ENCODE data around the gene KLK13. TPM values are rescaled to one million over a fixed set of nuclear protein-coding genes. Genes with fewer than 3 reads are reported as not detected.

The KLK13 gene
- total RNA-seq, 1 donor from 2014 or later, result 1.1 TPM

DNA sequence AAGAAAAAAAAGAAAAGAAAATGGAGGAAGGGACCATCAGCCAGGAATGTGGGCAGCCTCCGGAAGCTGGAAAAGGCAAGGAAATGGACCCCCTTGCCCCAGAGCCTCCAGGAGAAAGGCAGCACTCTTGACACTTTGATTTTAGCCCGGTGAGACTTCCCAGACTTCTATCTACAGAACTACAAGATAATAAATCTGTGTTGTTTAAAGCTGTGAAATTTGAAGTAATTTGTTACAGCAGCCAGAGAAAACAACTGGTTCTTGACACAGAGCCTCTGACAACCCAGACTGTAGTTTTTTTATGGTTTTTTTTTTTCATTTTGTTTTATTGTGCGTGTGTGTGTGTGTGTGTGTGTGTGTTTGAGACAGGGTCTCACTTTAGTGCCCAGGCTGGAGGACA, 35.7 kb upstream of the KLK13 start:
- H3K27ac Mint-ChIP-seq, result no peak overlapping the region
- TF ChIP-seq, protein P1, sequence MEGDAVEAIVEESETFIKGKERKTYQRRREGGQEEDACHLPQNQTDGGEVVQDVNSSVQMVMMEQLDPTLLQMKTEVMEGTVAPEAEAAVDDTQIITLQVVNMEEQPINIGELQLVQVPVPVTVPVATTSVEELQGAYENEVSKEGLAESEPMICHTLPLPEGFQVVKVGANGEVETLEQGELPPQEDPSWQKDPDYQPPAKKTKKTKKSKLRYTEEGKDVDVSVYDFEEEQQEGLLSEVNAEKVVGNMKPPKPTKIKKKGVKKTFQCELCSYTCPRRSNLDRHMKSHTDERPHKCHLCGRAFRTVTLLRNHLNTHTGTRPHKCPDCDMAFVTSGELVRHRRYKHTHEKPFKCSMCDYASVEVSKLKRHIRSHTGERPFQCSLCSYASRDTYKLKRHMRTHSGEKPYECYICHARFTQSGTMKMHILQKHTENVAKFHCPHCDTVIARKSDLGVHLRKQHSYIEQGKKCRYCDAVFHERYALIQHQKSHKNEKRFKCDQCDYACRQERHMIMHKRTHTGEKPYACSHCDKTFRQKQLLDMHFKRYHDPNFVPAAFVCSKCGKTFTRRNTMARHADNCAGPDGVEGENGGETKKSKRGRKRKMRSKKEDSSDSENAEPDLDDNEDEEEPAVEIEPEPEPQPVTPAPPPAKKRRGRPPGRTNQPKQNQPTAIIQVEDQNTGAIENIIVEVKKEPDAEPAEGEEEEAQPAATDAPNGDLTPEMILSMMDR (IDR thresholded peaks at IDR 0.05; ENCODE audit: unreplicated experiment), result no peak
- peaks cover 3% of the 10 kb centered on the region for H3K36me3 Mint-ChIP-seq (ENCODE audit: insufficient read depth)
- no peaks in the 10 kb centered on the region for H3K9me3 Mint-ChIP-seq (ENCODE audit: low read depth)
- no peak overlapping the region for H3K4me3 Mint-ChIP-seq (ENCODE audit: low read depth)
- no peaks in the 10 kb centered on the region for H3K4me1 Mint-ChIP-seq (ENCODE audit: low read depth)
- no peak for DNase-seq (ENCODE audit: low spot score, unreplicated experiment)
- H3K27me3 Mint-ChIP-seq, result no peaks in the 10 kb centered on the region

DNA sequence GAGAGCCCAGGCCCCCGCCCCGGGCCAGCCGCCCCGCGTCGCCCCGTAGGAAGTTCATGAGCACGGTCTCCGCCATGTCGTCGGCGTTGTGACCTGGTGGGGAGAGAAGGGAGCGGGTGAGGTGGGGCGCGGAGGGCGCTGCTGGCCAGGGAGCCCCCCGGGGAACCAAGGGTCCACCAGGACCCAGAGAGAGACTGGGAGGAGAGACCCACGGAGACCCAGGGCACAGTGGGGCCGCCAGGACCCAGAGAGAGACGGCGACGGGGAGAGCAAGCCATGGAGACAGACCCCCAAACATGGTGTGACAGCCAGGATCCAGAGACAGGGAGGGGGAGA, 34.1 kb upstream of the KLK13 start:
- no peak for DNase-seq (ENCODE audit: low spot score, unreplicated experiment)
- H3K4me1 Mint-ChIP-seq (ENCODE audit: low read depth), result peaks cover 5% of the 10 kb centered on the region
- no peaks in the 10 kb centered on the region for H3K9me3 Mint-ChIP-seq (ENCODE audit: low read depth)
- TF ChIP-seq, protein P1 (IDR thresholded peaks at IDR 0.05; ENCODE audit: unreplicated experiment), result no peak
- H3K4me3 Mint-ChIP-seq (ENCODE audit: low read depth), result no peak overlapping the region
- no peak overlapping the region for H3K27ac Mint-ChIP-seq
- H3K36me3 Mint-ChIP-seq (ENCODE audit: insufficient read depth), result peaks cover 2% of the 10 kb centered on the region
- peaks cover 4% of the 10 kb centered on the region for H3K27me3 Mint-ChIP-seq

DNA sequence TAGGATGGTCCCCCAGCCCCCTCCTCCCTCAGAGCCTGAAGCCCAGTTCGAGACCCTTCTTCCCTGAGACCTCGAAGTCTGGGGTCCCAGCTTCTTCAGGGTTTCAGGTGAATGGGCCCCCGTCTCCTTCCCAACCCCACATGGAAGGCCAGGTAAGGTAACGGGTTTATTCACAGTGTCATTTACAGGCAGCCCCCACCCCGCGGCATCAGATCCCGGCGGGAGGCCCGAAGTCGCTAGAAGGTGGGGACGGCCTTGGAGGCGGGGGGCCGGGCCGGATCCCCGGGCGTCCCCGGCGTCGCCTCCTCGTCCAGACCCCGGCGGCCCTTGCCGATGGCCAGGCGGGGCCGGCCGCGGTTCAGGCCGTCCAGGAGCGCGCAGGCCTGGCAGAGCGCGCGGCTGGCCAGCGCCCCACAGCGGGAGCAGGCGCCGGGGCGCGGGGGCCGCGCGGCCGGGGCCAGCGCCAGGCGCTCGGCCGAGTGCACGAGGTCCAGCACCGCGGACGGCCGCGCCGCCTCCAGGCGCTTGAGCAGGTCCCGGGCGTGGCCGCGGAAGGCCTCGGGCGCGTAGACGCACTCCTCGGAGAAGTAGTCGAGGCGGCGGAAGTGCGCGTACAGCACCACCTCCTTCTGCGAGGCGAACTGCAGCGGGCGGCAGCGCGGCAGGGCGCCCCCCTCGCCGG, 33.6 kb upstream of the KLK13 start:
- no peak for DNase-seq (ENCODE audit: low spot score, unreplicated experiment)

DNA sequence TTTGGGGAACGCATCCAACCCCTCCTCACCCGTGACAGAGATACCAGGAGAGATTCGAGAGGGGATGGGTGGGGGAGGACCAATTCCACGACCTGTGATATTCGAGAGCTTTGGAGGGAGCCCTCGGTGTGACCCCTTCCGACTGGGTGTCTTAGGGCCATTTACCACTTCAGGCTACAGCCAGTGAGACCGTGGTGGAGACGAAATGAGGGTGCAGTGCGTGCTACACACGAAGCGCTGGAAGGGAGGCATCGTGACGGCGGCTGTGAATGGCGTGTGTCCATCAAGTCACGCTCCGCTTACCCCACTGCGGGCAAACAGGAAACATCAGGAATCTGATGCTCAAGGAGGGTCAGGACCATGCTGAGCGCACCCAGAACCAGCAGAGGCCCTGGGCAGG, 32.9 kb upstream of the KLK13 start:
- TF ChIP-seq, protein P1 (IDR thresholded peaks at IDR 0.05; ENCODE audit: unreplicated experiment), result no peak
- DNase-seq (ENCODE audit: low spot score, unreplicated experiment), result no peak
- no peaks in the 10 kb centered on the region for H3K9me3 Mint-ChIP-seq (ENCODE audit: low read depth)
- H3K4me3 Mint-ChIP-seq (ENCODE audit: low read depth), result no peak overlapping the region
- H3K27ac Mint-ChIP-seq, result no peak overlapping the region
- H3K4me1 Mint-ChIP-seq (ENCODE audit: low read depth), result peaks cover 12% of the 10 kb centered on the region
- H3K27me3 Mint-ChIP-seq, result peaks cover 4% of the 10 kb centered on the region
- no peaks in the 10 kb centered on the region for H3K36me3 Mint-ChIP-seq (ENCODE audit: insufficient read depth)

More for the DNA sequence above, 33.6 kb upstream of the KLK13 start:
- Mint-ChIP-seq H3K4me3 (ENCODE audit: low read depth) (no peak overlapping the region), H3K4me1 (ENCODE audit: low read depth) (peaks cover 6% of the 10 kb centered on the region), H3K27me3 (peaks cover 4% of the 10 kb centered on the region), H3K27ac (no peak overlapping the region), H3K9me3 (ENCODE audit: low read depth) (no peaks in the 10 kb centered on the region), H3K36me3 (ENCODE audit: insufficient read depth) (peaks cover 2% of the 10 kb centered on the region)
- TF ChIP-seq, protein P1 (IDR thresholded peaks at IDR 0.05; ENCODE audit: unreplicated experiment), result no peak

DNA sequence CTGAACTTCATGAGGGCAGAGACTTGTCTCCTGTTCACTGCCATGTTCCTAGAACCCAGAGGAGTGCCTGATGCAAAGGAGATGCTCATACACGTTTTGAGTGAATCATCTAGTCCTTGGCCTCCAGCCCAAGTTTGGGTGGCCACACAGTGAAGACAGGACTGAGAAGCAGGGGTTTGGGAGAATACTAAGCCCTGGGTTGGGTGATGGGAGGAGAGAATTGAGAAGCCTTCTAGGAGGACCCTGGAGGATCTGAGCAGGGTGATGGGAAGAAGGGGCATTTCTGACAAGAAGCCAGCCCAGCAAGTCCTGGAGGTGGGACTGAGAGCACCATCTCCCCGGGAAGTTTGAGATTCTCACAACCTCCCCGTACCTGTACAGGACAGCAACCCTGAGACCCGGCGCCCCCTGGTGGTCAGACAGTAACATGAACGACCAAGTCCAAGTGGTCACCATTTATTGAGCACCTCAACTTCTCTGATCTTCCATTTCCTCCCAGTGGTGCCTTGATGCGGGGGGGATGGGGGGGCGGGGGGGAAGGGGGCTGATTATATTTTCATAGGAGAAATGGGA, 32.4 kb upstream of the KLK13 start:
- H3K27ac Mint-ChIP-seq, result no peak overlapping the region
- H3K9me3 Mint-ChIP-seq (ENCODE audit: low read depth), result no peaks in the 10 kb centered on the region
- H3K4me3 Mint-ChIP-seq (ENCODE audit: low read depth), result no peak overlapping the region
- H3K4me1 Mint-ChIP-seq (ENCODE audit: low read depth), result peaks cover 12% of the 10 kb centered on the region
- TF ChIP-seq, protein P1 (IDR thresholded peaks at IDR 0.05; ENCODE audit: unreplicated experiment), result peak; percentile 72
- H3K27me3 Mint-ChIP-seq, result peaks cover 9% of the 10 kb centered on the region
- no peaks in the 10 kb centered on the region for H3K36me3 Mint-ChIP-seq (ENCODE audit: insufficient read depth)
- DNase-seq (ENCODE audit: low spot score, unreplicated experiment), result peak; percentile 68

All from progenitor cell of endocrine pancreas (in vitro differentiated cells).